Lower leg skin (tissue), 4 donors: Measurements from ENCODE around the gene APBB2. TPM values are rescaled to one million over a fixed set of nuclear protein-coding genes. Genes with fewer than 3 reads are reported as not detected.

ENCODE experiments used
- DNase-seq, 2 donors: peaks; one replicate each; pipeline ENCODE4 v3.0.0-alpha.2; 2019; ENCODE audit warnings: low spot score in 2 of 2
- H3K4me3 ChIP-seq: fragments of 200-600 bp; sonication (generic); 2 replicates; pipeline ENCODE4 v1.5.1; 2017; ENCODE audit warnings: mild to moderate bottlenecking, low read depth; ENCODE audit not compliant: poor library complexity, severe bottlenecking
- POLR2A ChIP-seq, 2 donors: fragments of 450-650 bp; IDR thresholded peaks; one replicate each; pipeline ENCODE4 v1.6.1; 2016 to 2017; ENCODE audit warnings: antibody characterized with exemption in 2 of 2, mild to moderate bottlenecking in 1 of 2, moderate library complexity in 1 of 2
- WGBS, 2 donors: methylation state at CpG; one replicate each; pipeline ENCODE4 v1.1.5; 2018; 5-methylcytosine and 5-hydroxymethylcytosine counted together
- intact Hi-C: fragments of 100-400 bp; cut with DNase I; formaldehyde crosslinking; loops from one replicate; pipeline ENCODE4 v1.15.0; 2023; ENCODE audit warnings: low total_unique reads
- total RNA-seq, 4 donors: library from RNA; depleted of rRNA; stranded (reverse); fragments of >200 nt; gene quantifications; one replicate each; pipeline ENCODE4 v1.1.0, GENCODE V29; 2016
- TF ChIP-seq, protein P1 (sequence below), 3 donors: fragments of 450-650 bp; IDR thresholded peaks; one replicate each; pipeline ENCODE4 v1.5.1; 2016; ENCODE audit warnings: antibody characterized with exemption in 3 of 3, mild to moderate bottlenecking in 3 of 3, moderate library complexity in 2 of 3

Gene APBB2
- total RNA-seq, 4 donors from 2014 or later: 24.0 to 49.2 (median 43.3) TPM

DNA sequence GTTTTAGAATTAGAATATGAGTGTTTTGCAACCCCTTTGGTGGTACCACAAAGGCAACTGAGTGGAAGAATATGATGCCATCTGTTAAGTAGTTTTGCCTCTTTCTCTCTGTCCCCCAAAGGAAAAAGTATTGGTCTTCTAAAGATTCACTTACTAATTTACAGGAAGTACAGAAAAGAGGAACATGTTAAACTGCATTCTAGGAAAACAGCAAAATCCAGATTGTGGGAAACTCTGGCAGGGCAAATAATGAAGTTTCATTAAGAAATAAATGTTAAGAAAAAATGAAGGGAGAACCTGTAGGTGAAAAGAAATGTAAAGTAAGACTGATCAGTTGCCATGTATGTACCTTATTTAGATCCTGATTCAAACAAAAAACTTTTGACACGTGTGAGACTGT is 425.3 kb downstream of the APBB2 start:
- intact Hi-C loops: no loop called here
- no peak for TF ChIP-seq POLR2A (IDR thresholded peaks at IDR 0.05)
- TF ChIP-seq, protein P1, sequence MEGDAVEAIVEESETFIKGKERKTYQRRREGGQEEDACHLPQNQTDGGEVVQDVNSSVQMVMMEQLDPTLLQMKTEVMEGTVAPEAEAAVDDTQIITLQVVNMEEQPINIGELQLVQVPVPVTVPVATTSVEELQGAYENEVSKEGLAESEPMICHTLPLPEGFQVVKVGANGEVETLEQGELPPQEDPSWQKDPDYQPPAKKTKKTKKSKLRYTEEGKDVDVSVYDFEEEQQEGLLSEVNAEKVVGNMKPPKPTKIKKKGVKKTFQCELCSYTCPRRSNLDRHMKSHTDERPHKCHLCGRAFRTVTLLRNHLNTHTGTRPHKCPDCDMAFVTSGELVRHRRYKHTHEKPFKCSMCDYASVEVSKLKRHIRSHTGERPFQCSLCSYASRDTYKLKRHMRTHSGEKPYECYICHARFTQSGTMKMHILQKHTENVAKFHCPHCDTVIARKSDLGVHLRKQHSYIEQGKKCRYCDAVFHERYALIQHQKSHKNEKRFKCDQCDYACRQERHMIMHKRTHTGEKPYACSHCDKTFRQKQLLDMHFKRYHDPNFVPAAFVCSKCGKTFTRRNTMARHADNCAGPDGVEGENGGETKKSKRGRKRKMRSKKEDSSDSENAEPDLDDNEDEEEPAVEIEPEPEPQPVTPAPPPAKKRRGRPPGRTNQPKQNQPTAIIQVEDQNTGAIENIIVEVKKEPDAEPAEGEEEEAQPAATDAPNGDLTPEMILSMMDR (IDR thresholded peaks at IDR 0.05): no peak
- WGBS, 2 donors: 66 to 75% methylated on average over 1 of the region's 1 CpG
- no peak for DNase-seq
- H3K4me3 ChIP-seq: no peak overlapping the region

DNA sequence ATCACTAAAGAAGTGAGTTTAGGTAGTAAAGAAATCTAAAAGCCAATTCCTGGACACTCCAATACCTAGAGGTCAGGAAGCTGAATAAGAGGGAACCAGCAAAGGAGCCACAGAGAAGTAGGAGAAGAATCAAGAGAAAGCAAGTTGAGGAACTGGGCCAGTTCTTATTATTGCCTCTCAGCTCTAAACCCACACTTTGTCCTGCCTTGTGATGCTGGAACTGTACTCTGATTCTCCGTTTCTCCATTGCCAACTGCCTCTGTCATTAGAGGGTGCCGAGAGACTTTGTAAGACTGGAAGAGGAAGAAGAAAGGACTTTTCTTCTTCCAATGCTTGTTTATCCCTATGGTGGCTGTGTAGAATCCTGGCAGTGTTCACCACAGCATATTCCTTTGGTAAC is 426.0 kb downstream of the APBB2 start:
- 64 to 68% methylated on average over 2 of the region's 2 CpGs for WGBS, 2 donors
- intact Hi-C loops: no loop called here
- no peak for DNase-seq
- H3K4me3 ChIP-seq: no peak overlapping the region
- TF ChIP-seq, protein P1 (IDR thresholded peaks at IDR 0.05): no peak
- TF ChIP-seq POLR2A (IDR thresholded peaks at IDR 0.05): no peak

DNA sequence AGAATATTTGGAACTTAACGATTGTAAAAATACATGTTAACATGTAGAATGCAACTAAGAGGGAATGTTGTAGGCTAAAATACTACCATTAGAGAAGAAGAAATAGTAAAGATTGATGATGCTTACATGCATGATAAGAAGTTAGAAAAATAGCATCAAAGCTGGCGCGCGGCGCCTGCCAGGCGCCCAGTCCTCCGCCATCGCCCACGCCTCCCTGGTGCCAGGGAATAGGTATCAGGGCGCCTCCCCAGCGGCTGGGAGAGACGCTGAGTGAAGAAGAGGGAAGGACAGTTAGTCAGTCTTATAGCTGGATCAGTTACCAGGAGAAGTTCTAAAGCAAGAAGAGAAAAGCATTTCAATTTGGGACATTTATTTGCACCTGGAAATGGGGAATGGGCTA is 428.6 kb downstream of the APBB2 start:
- TF ChIP-seq, protein P1 (IDR thresholded peaks at IDR 0.05): no peak
- no peak for TF ChIP-seq POLR2A (IDR thresholded peaks at IDR 0.05)
- no peak for DNase-seq
- no peak overlapping the region for H3K4me3 ChIP-seq
- intact Hi-C loops: no loop called here
- WGBS, 2 donors: 94 to 95% methylated on average over 12 of the region's 12 CpGs

DNA sequence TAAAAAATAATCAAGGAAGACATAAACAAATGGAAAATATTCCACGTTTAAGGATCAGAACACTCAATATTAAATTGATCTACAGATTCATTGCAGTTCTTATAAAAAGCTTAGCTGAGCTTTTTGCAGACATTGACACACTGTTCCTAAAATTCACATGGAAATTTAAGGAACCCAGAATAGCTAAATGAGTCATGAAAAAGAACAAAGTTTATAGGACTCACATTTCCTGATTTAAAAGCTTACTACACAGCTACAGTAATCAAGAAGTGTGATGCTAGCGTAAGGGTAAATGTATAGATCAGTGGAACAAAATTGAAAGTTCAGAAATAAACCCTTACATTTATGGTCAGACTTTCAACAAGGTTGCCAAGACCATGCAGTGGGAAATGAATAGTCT is 431.5 kb downstream of the APBB2 start:
- no peak for TF ChIP-seq POLR2A (IDR thresholded peaks at IDR 0.05)
- TF ChIP-seq, protein P1 (IDR thresholded peaks at IDR 0.05): no peak
- 83 to 93% methylated on average over 2 of the region's 2 CpGs for WGBS, 2 donors
- H3K4me3 ChIP-seq: no peak overlapping the region
- no peak for DNase-seq
- intact Hi-C loops: no loop called here

DNA sequence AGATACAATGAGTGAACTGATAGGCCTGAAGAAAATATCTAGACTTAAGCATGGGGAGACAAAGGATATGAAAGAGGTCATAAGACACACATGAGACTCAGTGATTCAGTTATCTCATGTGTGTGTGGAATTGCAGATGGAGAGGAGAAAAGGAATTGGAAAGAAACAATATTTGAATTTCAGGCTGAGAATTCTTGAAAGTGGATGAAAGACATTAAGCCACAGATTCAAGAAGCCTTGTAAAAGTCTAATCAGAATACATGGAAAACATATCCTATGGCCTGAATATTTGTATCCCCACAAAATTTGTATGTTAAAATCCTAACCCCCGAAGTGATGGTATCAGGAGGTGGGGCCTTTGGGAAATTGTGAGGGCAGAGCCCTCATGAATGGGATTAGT is 436.3 kb downstream of the APBB2 start:
- intact Hi-C loops: no loop called here
- WGBS, 2 donors: 95 to 96% methylated on average over 1 of the region's 1 CpG
- no peak overlapping the region for H3K4me3 ChIP-seq
- DNase-seq: no peak
- TF ChIP-seq POLR2A (IDR thresholded peaks at IDR 0.05): no peak
- TF ChIP-seq, protein P1 (IDR thresholded peaks at IDR 0.05): no peak

DNA sequence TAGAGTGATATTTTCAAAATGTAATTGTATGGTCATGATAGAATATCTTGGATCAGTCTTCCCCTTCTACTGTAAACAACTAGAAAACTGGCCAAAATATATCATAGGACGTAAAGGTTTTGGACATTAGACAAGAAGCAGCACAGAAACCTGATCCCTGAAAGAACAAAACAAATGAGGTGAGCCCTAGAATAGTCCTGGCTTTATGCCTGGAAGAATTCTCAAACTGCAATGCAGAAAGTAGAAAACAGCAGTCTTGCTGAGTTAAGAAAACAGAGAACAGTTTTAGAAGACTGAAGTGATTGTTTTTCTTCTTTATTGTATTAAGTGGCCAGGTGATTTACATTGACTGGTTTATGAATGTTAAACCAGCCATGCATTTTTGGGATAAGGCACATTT is 445.1 kb downstream of the APBB2 start:
- TF ChIP-seq POLR2A (IDR thresholded peaks at IDR 0.05): no peak
- TF ChIP-seq, protein P1 (IDR thresholded peaks at IDR 0.05): no peak
- intact Hi-C loops: no loop called here
- no peak for DNase-seq
- H3K4me3 ChIP-seq: no peak overlapping the region
- WGBS, 2 donors: 66 to 69% methylated on average over 1 of the region's 1 CpG
